H1 (cell line): ENCODE data around the gene FIG4. TPM values are rescaled to one million over a fixed set of nuclear protein-coding genes. Genes with fewer than 3 reads are reported as not detected.

ENCODE experiments used
- CTCF ChIA-PET: fragments of 300-600 bp; sonication (Branson Sonifier 250); formaldehyde crosslinking; loops from one replicate; lab custom pipeline; 2021; ENCODE audit not compliant: partially characterized antibody; lab: Charles Lee
- POLR2A ChIA-PET: fragments of 300-600 bp; sonication (Branson Sonifier 250); formaldehyde crosslinking; loops from one replicate; lab custom pipeline; 2021; ENCODE audit warnings: inconsistent platforms; ENCODE audit not compliant: partially characterized antibody; lab: Charles Lee
- DNase-seq, 2 experiments: peaks; one replicate each; pipeline versions ENCODE4 v3.0.0 to v3.0.0-alpha.2; 2010 to 2022; ENCODE audit warnings: low spot score in 2 of 2, low read depth in 1 of 2, mixed read lengths in 1 of 2
- FAIRE-seq: peaks from 2 replicates; lab custom pipeline; 2011; peaks lifted over from hg19 to GRCh38; lab: Jason Lieb, UNC
- H2AFZ ChIP-seq: 2 replicates; pipeline ENCODE4 v1.8.1; 2012; ENCODE audit warnings: low read length, inconsistent platforms
- H2AK5ac ChIP-seq: 2 replicates; pipeline ENCODE4 v1.6.1; 2013; ENCODE audit warnings: low read depth, low read length
- H2BK120ac ChIP-seq: replicated peaks from 2 replicates; pipeline ENCODE3; 2013; ENCODE audit warnings: low read depth, low read length, inconsistent platforms
- H2BK12ac ChIP-seq: 2 replicates; pipeline ENCODE4 v1.6.1; 2013; ENCODE audit warnings: low read depth, low read length
- H2BK15ac ChIP-seq: 2 replicates; pipeline ENCODE4 v1.6.1; 2013; ENCODE audit warnings: low read length
- H2BK20ac ChIP-seq: 2 replicates; pipeline ENCODE4 v1.6.1; 2013; ENCODE audit warnings: low read length
- H2BK5ac ChIP-seq: 2 replicates; pipeline ENCODE4 v1.6.1; 2013; ENCODE audit warnings: low read depth, low read length
- H3K14ac ChIP-seq: 2 replicates; pipeline ENCODE4 v1.6.1; 2013; ENCODE audit warnings: inconsistent platforms; ENCODE audit not compliant: insufficient read length
- H3K18ac ChIP-seq: 2 replicates; pipeline ENCODE4 v1.6.1; 2013; ENCODE audit warnings: low read length; ENCODE audit errors: extremely low read depth
- H3K23ac ChIP-seq: 2 replicates; pipeline ENCODE4 v1.6.1; 2013; ENCODE audit warnings: inconsistent platforms; ENCODE audit not compliant: insufficient read length
- H3K23me2 ChIP-seq: 2 replicates; pipeline ENCODE4 v1.6.1; 2013; ENCODE audit warnings: low read depth, low read length
- H3K27ac ChIP-seq: 2 replicates; pipeline ENCODE4 v1.6.1; 2011; ENCODE audit warnings: low read depth, low read length, inconsistent platforms
- H3K27me3 ChIP-seq, 4 experiments: replicated peaks in 1 of 4; 1 replicate in 1 of 4; 2 replicates in 3 of 4; pipeline versions ENCODE4 v1.6.1 to v1.8.1; 2011 to 2013; ENCODE audit warnings: low read length in 3 of 4, mild to moderate bottlenecking in 3 of 4, inconsistent platforms in 2 of 4, mixed read lengths in 2 of 4, moderate library complexity in 1 of 4; ENCODE audit not compliant: control insufficient read depth in 3 of 4, insufficient read depth in 3 of 4; ENCODE audit errors: extremely low read depth in 1 of 4
- H3K36me3 ChIP-seq, 4 experiments: 2 replicates each; pipeline versions ENCODE4 v1.6.1 to v1.8.1; 2011 to 2013; ENCODE audit warnings: mild to moderate bottlenecking in 4 of 4, low read length in 3 of 4, moderate library complexity in 2 of 4, control low read depth in 1 of 4, inconsistent platforms in 1 of 4; ENCODE audit not compliant: insufficient read depth in 4 of 4, control insufficient read depth in 2 of 4
- H3K4ac ChIP-seq: replicated peaks from 2 replicates; pipeline ENCODE3; 2013; ENCODE audit warnings: low read length, low read depth, mixed read lengths, inconsistent platforms; ENCODE audit not compliant: insufficient read length
- H3K4me1 ChIP-seq, 4 experiments: replicated peaks in 1 of 4; 1 replicate in 1 of 4; 2 replicates in 3 of 4; pipeline versions ENCODE4 v1.6.1 to v1.8.1; 2011 to 2013; ENCODE audit warnings: low read length in 3 of 4, inconsistent platforms in 2 of 4, mixed read lengths in 1 of 4; ENCODE audit not compliant: insufficient read depth in 4 of 4, control insufficient read depth in 3 of 4
- H3K4me2 ChIP-seq, 2 experiments: 2 replicates each; pipeline versions ENCODE4 v1.6.1 to v1.8.1; 2011 to 2013; ENCODE audit warnings: low read depth in 2 of 2, low read length in 2 of 2, control low read depth in 1 of 2, inconsistent platforms in 1 of 2, mild to moderate bottlenecking in 1 of 2; ENCODE audit not compliant: insufficient read depth in 1 of 2
- H3K4me3 ChIP-seq, 4 experiments: fragments of 200-600, 300-600 bp in 1 of 4; sonication (generic), shearing (Covaris generic), sonication (Bioruptor Twin) in 1 of 4; 2 replicates each; pipeline versions ENCODE4 v1.5.1 to v1.8.1; 2011 to 2016; ENCODE audit warnings: low read length in 4 of 4, low read depth in 3 of 4, control low read depth in 2 of 4, inconsistent platforms in 2 of 4, mild to moderate bottlenecking in 2 of 4, mixed read lengths in 1 of 4, moderate library complexity in 1 of 4; ENCODE audit not compliant: insufficient read depth in 2 of 4; ENCODE audit errors: extremely low read depth in 1 of 4
- H3K56ac ChIP-seq: replicated peaks from 2 replicates; pipeline ENCODE3; 2013; ENCODE audit warnings: low read depth, mild to moderate bottlenecking, mixed read lengths, low read length, inconsistent platforms; ENCODE audit not compliant: insufficient read length
- H3K79me1 ChIP-seq: 2 replicates; pipeline ENCODE4 v1.6.1; 2013; ENCODE audit warnings: low read depth, low read length, control low read depth
- H3K79me2 ChIP-seq, 2 experiments: 2 replicates each; pipeline versions ENCODE4 v1.6.1 to v1.8.1; 2012 to 2013; ENCODE audit warnings: low read length in 2 of 2, mild to moderate bottlenecking in 2 of 2, inconsistent platforms in 1 of 2; ENCODE audit not compliant: insufficient read depth in 2 of 2, control insufficient read depth in 1 of 2
- H3K9ac ChIP-seq, 4 experiments: replicated peaks in 1 of 4; 1 replicate in 1 of 4; 2 replicates in 3 of 4; pipeline versions ENCODE4 v1.6.1 to v1.8.1; 2011 to 2013; ENCODE audit warnings: low read depth in 3 of 4, low read length in 3 of 4, control low read depth in 2 of 4, mild to moderate bottlenecking in 2 of 4, moderate library complexity in 2 of 4, inconsistent platforms in 1 of 4; ENCODE audit errors: extremely low read depth in 1 of 4
- H3K9me3 ChIP-seq, 2 experiments: 2 replicates each; pipeline versions ENCODE4 v1.6.1 to v1.8.1; 2012 to 2013; ENCODE audit warnings: mild to moderate bottlenecking in 2 of 2, moderate library complexity in 2 of 2, control low read depth in 1 of 2, inconsistent platforms in 1 of 2, low read depth in 1 of 2, low read length in 1 of 2, mixed read lengths in 1 of 2; ENCODE audit not compliant: insufficient read depth in 2 of 2
- H4K20me1 ChIP-seq, 2 experiments: replicated peaks in 1 of 2; 2 replicates each; pipeline versions ENCODE3 to v1.8.1; 2011 to 2013; ENCODE audit warnings: inconsistent platforms in 2 of 2, low read length in 2 of 2, mild to moderate bottlenecking in 1 of 2; ENCODE audit not compliant: insufficient read depth in 2 of 2, control insufficient read depth in 1 of 2
- H4K5ac ChIP-seq: 2 replicates; pipeline ENCODE4 v1.6.1; 2013; ENCODE audit warnings: low read length, low read depth, mixed read lengths, inconsistent platforms; ENCODE audit not compliant: insufficient read length
- H4K8ac ChIP-seq: 2 replicates; pipeline ENCODE4 v1.8.0; 2013; ENCODE audit warnings: mild to moderate bottlenecking, moderate library complexity, low read length, inconsistent platforms; ENCODE audit not compliant: insufficient read depth; ENCODE audit errors: extremely low read depth
- H4K91ac ChIP-seq: replicated peaks from 2 replicates; pipeline ENCODE3; 2013; ENCODE audit warnings: low read length, mixed read lengths, inconsistent platforms; ENCODE audit not compliant: insufficient read length
- CBX8 ChIP-seq: fragments of 300-800, 300-1000 bp; sonication (generic); IDR thresholded peaks from 2 replicates; pipeline ENCODE4 v1.7.1; 2016; ENCODE audit warnings: low read depth, low read length, borderline replicate concordance
- FOSL1 ChIP-seq: IDR thresholded peaks from 2 replicates; pipeline ENCODE4 v1.6.1; 2011; ENCODE audit warnings: mild to moderate bottlenecking, low read depth, low read length, moderate library complexity; ENCODE audit not compliant: insufficient read depth
- GTF2F1 ChIP-seq: IDR thresholded peaks from 2 replicates; pipeline ENCODE4 v1.6.1; 2012; ENCODE audit warnings: low read depth, low read length, improper control_type of control experiment, borderline replicate concordance
- HDAC2 ChIP-seq, 2 experiments: fragments of 300-600 bp in 1 of 2; sonication (generic) in 1 of 2; IDR thresholded peaks; 2 replicates each; pipeline ENCODE4 v1.6.1; 2011 to 2012; ENCODE audit warnings: low read depth in 2 of 2, low read length in 2 of 2, mild to moderate bottlenecking in 2 of 2, moderate library complexity in 2 of 2, borderline replicate concordance in 1 of 2, inconsistent platforms in 1 of 2
- MAFK ChIP-seq: IDR thresholded peaks from 2 replicates; pipeline ENCODE4 v1.6.1; 2012; ENCODE audit warnings: low read depth, mild to moderate bottlenecking, improper control_type of control experiment, low read length
- POLR2AphosphoS5 ChIP-seq: IDR thresholded peaks from 2 replicates; pipeline ENCODE4 v1.6.1; 2011; ENCODE audit warnings: low read depth, low read length
- SAP30 ChIP-seq: fragments of 300-600 bp; sonication (generic); IDR thresholded peaks from 2 replicates; pipeline ENCODE4 v1.7.1; 2012; ENCODE audit warnings: low read length, moderate library complexity, mild to moderate bottlenecking, inconsistent platforms; ENCODE audit not compliant: insufficient read depth, insufficient replicate concordance
- SRF ChIP-seq: IDR thresholded peaks from 2 replicates; pipeline ENCODE4 v1.6.1; 2011; ENCODE audit warnings: mild to moderate bottlenecking, low read depth, low read length, moderate library complexity
- TAF1 ChIP-seq: IDR thresholded peaks from 2 replicates; pipeline ENCODE4 v1.6.1; 2011; ENCODE audit warnings: mild to moderate bottlenecking, low read depth, low read length
- TEAD4 ChIP-seq: IDR thresholded peaks from 2 replicates; pipeline ENCODE4 v1.6.1; 2012; ENCODE audit warnings: low read depth, low read length, inconsistent platforms, mixed read lengths
- WGBS, 2 experiments: shearing (Covaris generic) in 1 of 2; methylation state at CpG; one replicate each; pipeline versions ENCODE4 v1.1.6 to v1.1.7; 2013 to 2015; ENCODE audit warnings: low lambda C conversion rate in 2 of 2, mixed read lengths in 2 of 2, inconsistent platforms in 1 of 2, low coverage in 1 of 2, missing lambda C conversion rate in 1 of 2; ENCODE audit not compliant: insufficient replicate concordance in 2 of 2, insufficient coverage in 1 of 2, insufficient read length in 1 of 2; ENCODE audit errors: extremely low coverage in 1 of 2, missing lambda C conversion rate in 1 of 2; 5-methylcytosine and 5-hydroxymethylcytosine counted together
- polyA plus RNA-seq, 7 experiments: library from polyadenylated mRNA; depleted of rRNA in 3 of 7; stranded (reverse) in 5 of 7; unstranded in 2 of 7; fragments of >200 nt in 5 of 7; fragments of 200-250 nt in 2 of 7; gene quantifications; 1 replicate in 5 of 7; 2 replicates in 1 of 7; 4 replicates in 1 of 7; pipeline versions ENCODE4 v1.2.1 to v1.2.3, GENCODE V29; 2011 to 2013; ENCODE audit warnings: missing spikeins in 2 of 7, mixed read lengths in 2 of 7
- total RNA-seq: library from RNA; stranded (reverse); fragmentation: NEBNext Ultra II Directional; extraction: Animal tissue kit (Norgen Biotek cat#: 25700); gene quantifications from 2 replicates; pipeline ENCODE4 v1.2.1, GENCODE V29; 2021
- TF ChIP-seq, protein P1 (sequence below): IDR thresholded peaks from 2 replicates; pipeline ENCODE4 v1.6.1; 2012; ENCODE audit warnings: low read length, inconsistent platforms

Gene FIG4
- total and polyA plus RNA-seq, 2 of the 8 experiments (the other 6 are each of a cell fraction or from before 2014, with no cell fraction given) = 11.8 to 21.9 TPM

DNA sequence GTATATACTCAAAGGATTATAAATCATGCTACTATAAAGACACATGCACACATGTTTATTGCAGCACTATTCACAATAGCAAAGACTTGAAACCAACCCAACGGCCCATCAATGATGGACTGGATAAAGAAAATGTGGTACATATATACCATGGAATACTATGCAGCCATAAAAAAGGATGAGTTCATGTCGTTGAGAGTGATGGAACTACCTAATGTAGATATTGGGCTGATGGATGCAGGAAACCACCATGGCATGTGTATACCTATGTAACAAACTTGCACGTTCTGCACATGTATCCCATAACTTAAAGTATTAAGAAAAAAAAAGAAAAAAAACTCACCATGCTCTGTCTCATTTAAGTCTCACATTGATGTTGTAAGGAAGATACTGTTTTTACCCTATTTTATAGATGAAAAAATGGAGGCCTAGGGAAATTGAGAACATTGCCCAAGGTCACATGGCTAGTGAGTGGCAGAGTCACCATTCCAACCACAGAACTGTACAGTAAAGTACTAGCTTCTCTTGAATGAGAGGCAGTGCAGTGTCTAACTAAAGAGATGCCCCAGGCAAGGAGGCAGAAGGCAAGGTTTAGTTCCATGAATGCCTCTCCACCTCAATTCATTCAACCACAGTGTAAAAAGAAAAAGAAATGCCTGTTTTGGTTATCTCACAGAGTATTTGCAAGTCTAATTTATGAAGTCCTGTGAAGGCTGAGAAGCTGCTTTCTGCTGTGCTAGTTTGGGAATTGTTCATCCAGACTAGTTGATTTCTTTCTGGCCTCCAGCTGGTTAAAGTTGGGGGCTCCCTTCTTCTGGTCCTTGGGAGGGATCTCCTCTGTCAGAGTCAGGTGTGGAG, 68.2 kb downstream of the FIG4 start:
- H3K79me1 ChIP-seq = no peaks in the 10 kb centered on the region
- FAIRE-seq (no peak), DNase-seq (no peak)
- no peaks in the 10 kb centered on the region for H3K79me2 ChIP-seq
- POLR2A ChIA-PET = no interaction called here
- no peak overlapping the region for H2AFZ ChIP-seq
- no peak overlapping the region for H2BK120ac ChIP-seq
- H3K27ac ChIP-seq = no peak overlapping the region
- H3K4me2 ChIP-seq = no peak overlapping the region
- H3K4me3 ChIP-seq = no peak overlapping the region
- no peaks in the 10 kb centered on the region; a peak in 1 of 8 replicates for H3K36me3 ChIP-seq
- no peak overlapping the region for H4K8ac ChIP-seq
- no peak overlapping the region for H3K9ac ChIP-seq
- no peak overlapping the region for H3K56ac ChIP-seq
- no peaks in the 10 kb centered on the region for H3K9me3 ChIP-seq
- H3K4ac ChIP-seq = no peak overlapping the region
- H2BK5ac ChIP-seq = no peak overlapping the region
- no peaks in the 10 kb centered on the region for H3K27me3 ChIP-seq
- no peak overlapping the region for H4K91ac ChIP-seq
- H3K14ac ChIP-seq = no peak overlapping the region
- no peak overlapping the region for H3K23ac ChIP-seq
- H2BK12ac ChIP-seq = no peak overlapping the region
- H4K5ac ChIP-seq = no peak overlapping the region
- no peak overlapping the region for H2BK15ac ChIP-seq
- CTCF ChIA-PET = no interaction called here
- no peak overlapping the region for H3K18ac ChIP-seq
- H4K20me1 ChIP-seq = no peaks in the 10 kb centered on the region
- H2BK20ac ChIP-seq = no peak overlapping the region
- H3K4me1 ChIP-seq = no peaks in the 10 kb centered on the region
- H2AK5ac ChIP-seq = no peak overlapping the region
- no peaks in the 10 kb centered on the region for H3K23me2 ChIP-seq
- 89% methylated on average over 3 of the region's 3 CpGs; no CpG with 5 or more reads in 1 of the 2 experiments for WGBS, 2 experiments
- no peak for TF ChIP-seq TEAD4
- TF ChIP-seq SRF = no peak
- no peak for TF ChIP-seq HDAC2 (IDR thresholded peaks at IDR 0.05; ENCODE audit: borderline replicate concordance in 1 of 2, low read depth in 2 of 2, low read length in 2 of 2)
- no peak for TF ChIP-seq GTF2F1
- no peak for TF ChIP-seq FOSL1
- TF ChIP-seq, protein P1, sequence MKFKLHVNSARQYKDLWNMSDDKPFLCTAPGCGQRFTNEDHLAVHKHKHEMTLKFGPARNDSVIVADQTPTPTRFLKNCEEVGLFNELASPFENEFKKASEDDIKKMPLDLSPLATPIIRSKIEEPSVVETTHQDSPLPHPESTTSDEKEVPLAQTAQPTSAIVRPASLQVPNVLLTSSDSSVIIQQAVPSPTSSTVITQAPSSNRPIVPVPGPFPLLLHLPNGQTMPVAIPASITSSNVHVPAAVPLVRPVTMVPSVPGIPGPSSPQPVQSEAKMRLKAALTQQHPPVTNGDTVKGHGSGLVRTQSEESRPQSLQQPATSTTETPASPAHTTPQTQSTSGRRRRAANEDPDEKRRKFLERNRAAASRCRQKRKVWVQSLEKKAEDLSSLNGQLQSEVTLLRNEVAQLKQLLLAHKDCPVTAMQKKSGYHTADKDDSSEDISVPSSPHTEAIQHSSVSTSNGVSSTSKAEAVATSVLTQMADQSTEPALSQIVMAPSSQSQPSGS = no peak
- TF ChIP-seq POLR2AphosphoS5 = no peak
- no peak for TF ChIP-seq SAP30
- TF ChIP-seq TAF1 = no peak
- TF ChIP-seq MAFK = no peak
- no peak for TF ChIP-seq CBX8
